Right hindlimb (tissue), 1 donor: ENCODE results near the gene DISP3.

ENCODE experiments used
- DNase-seq: peaks from one replicate; pipeline ENCODE4 v3.0.0-alpha.2; 2018

The DISP3 gene

GRCh38 chr1:11488966-11489625 lies 10.1 kb downstream of the DISP3 start:
- DNase-seq, result no peak

GRCh38 chr1:11492235-11492634 lies 13.3 kb downstream of the DISP3 start:
- DNase-seq, result no peak

GRCh38 chr1:11493972-11494655 lies 15.2 kb downstream of the DISP3 start:
- DNase-seq, result no peak

GRCh38 chr1:11494771-11495170 lies 15.8 kb downstream of the DISP3 start:
- DNase-seq, result no peak

- DNase-seq, result no peak
Measured at GRCh38 chr1:11495579-11495978, 16.6 kb downstream of the DISP3 start.

- DNase-seq, result no peak
Measured at GRCh38 chr1:11496551-11497080, 17.7 kb downstream of the DISP3 start.

- DNase-seq, result no peak
Measured at GRCh38 chr1:11498956-11499594, 20.1 kb downstream of the DISP3 start.

GRCh38 chr1:11499601-11500331 lies 20.8 kb downstream of the DISP3 start:
- DNase-seq, result no peak

GRCh38 chr1:11500881-11501280 lies 21.9 kb downstream of the DISP3 start:
- DNase-seq, result no peak

- DNase-seq, result peak; percentile 67
Measured at GRCh38 chr1:11501491-11501897, 22.5 kb downstream of the DISP3 start.

GRCh38 chr1:11501906-11502485 lies 23.0 kb downstream of the DISP3 start:
- DNase-seq, result no peak

- DNase-seq, result no peak
Measured at GRCh38 chr1:11502516-11502915, 23.6 kb downstream of the DISP3 start.

GRCh38 chr1:11504599-11504998 lies 25.6 kb downstream of the DISP3 start:
- DNase-seq, result no peak

GRCh38 chr1:11505591-11506538 lies 26.9 kb downstream of the DISP3 start:
- DNase-seq, result no peak

GRCh38 chr1:11507309-11507708 lies 28.4 kb downstream of the DISP3 start:
- DNase-seq, result no peak

GRCh38 chr1:11513681-11514080 lies 34.7 kb downstream of the DISP3 start:
- no peak for DNase-seq

- DNase-seq, result no peak
Measured at GRCh38 chr1:11514366-11514765, 35.4 kb downstream of the DISP3 start.

- DNase-seq, result no peak
Measured at GRCh38 chr1:11515368-11516300, 36.7 kb downstream of the DISP3 start.

- DNase-seq, result no peak
Measured at GRCh38 chr1:11516961-11517635, 38.1 kb downstream of the DISP3 start.
